Left ventricle myocardium superior (tissue), 1 donor: ENCODE data around the gene SIL1. TPM values are rescaled to one million over a fixed set of nuclear protein-coding genes. Genes with fewer than 3 reads are reported as not detected.
A peak's percentile ranks its signal among the peaks of the same experiment; 100 is the strongest.

Experiments
- ATAC-seq: fragments of 200-7000 bp; cut with Tn5 transposase; one replicate; pipeline ENCODE4 v1.9.1; 2020; ENCODE audit warnings: mild to moderate bottlenecking, moderate library complexity
- DNase-seq: peaks from one replicate; pipeline ENCODE4 v3.0.0-alpha.2; 2020
- intact Hi-C: fragments of 100-400 bp; cut with micrococcal nuclease; formaldehyde crosslinking; loops from one replicate; pipeline ENCODE4 v1.11.0; 2022
- total RNA-seq: library from RNA; stranded (reverse); fragmentation: NEBNext Ultra II Directional; extraction: Animal tissue kit (Norgen Biotek cat#: 25700); gene quantifications from one replicate; pipeline ENCODE4 v1.2.1, GENCODE V29; 2021
- donor health status: DM: no; HTN: yes; CAD: no; lungs with severe emphysema.

Gene SIL1
- total RNA-seq, 1 donor from 2014 or later, result 46.0 TPM

DNA sequence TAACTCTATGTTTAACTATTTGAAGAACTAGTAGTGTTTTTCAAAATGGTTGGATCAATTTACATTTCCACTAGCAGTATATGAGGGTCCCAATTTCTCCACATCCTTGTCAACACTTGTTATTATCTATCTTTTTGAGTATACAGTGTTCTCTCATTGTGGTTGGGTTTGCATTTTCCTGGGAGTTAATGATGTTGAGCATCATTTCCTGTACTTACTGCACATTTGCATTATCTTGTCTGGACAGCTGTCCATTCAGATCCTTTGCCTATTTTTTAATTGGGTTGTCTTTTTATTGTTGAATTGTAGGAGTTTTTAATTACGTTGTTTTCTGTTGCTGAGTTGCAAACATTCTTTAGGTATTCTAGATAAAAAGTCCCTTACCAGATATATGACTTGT, 219.6 kb downstream of the SIL1 start:
- intact Hi-C loops, result no loop called here
- no peak for ATAC-seq
- DNase-seq, result no peak

DNA sequence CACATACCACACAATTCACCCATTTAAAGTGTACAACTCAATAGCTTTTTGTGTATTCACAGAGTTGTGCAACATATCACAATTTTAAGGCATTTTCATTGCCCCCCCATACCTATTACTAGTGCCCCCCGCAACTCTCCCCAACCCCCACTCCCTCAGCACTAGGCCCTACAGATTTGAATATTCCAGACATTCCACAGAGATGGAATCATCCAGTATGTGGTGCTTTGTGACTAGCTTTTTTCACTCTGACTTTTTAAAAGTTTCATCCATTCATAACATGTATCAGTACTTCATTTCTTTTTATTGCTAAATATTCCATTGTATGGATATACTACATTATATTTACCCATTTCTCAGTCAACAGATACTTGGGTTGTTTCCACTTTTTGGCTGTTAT, 220.1 kb downstream of the SIL1 start:
- no peak for ATAC-seq
- no peak for DNase-seq
- intact Hi-C loops, result no loop called here

DNA sequence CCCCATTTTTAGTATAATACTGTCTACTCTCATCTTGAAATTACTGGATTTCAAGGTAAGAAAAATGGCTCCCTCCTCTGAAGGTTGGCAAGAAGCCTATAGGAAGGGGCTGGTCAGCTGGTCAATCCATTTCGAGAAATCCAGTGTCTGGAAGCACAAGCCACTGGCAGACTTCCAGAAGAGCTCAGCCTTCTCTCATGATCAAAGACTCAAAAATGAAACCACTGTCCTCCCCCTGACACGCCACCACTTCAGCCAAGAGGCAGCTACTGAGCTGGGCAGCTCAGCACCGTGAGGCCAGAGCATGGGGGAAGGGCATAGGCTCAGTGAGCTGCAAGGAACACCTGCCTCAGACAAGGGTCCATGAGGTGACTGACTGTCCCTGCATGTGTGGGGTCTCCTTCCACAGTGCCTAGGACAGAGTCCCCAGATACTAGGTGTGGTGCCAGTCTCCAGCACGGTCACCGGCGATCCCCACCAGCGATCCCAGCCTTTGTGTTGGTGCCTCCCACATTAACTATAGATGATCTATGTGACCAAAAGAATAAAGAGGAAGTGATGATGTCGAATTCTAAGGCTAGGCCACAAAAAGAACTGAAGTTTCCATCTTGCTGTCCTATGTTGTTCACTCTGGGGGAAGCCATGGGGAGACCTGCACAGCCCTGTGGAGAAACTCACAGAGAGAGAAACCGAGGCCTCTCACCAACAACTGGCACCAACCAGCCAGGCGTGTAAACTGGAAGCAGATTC, 222.9 kb downstream of the SIL1 start:
- DNase-seq, result peak; percentile 52
- ATAC-seq, result peak; percentile 42
- intact Hi-C loops, result no loop called here

DNA sequence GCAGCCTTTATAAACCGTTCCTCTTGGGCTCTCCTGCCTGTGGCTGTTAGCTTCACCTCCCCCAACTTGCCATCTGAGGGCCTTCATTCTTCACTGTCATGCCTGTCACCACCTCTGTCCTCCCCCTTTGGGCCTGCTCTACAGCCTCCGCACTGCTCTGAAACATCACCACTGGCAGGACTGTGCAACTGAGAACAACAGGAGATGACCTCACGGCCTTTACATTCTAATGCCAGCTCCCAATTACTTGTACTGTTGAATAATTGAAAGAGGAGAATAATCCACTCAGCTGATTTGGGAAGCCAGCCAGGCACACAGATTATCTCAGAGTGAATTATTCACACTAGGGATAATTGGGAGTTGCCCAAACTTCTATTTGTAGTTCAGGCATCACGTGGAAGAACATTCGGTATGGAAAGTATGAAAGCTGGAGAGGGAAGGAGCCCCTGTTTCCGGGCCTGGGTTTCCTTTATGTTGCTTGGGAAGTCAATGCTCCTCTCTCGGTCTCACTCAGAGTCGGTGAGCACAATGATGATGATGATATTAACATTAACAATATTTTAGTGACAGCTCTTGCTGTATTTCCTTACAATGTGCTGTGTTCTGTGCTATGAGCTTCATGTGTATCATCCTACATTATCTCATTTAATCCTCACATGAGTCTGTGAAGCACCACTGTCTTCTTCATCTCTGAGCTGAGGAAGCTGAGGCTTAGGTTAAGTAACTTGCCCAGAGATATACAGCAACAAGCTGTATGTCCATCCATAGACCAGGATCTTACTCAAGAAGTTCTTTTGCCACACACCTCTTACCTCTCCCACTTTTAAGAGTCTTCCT, 223.7 kb downstream of the SIL1 start:
- peak; percentile 88 for ATAC-seq
- peak; percentile 72 for DNase-seq
- intact Hi-C loops, result no loop called here

DNA sequence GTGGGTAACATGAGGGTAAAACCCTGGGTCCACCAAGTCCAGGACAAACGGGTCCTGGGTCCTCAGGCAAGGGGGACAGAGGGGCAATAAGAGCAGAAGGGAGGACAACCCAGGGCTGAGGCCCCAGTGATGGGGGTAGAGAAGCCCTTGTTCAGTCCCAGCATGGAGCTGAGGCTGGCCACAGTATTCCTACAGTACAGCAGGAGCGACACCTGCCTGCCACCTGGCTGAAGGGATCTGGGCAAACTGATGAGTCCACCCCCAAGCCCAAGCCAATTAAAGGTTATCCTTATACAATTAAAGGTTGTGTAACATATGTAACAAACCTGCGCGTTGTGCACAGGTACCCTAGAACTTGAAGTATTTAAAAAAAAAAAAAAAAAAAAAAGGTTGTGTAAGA, 225.3 kb downstream of the SIL1 start:
- ATAC-seq (no peak), DNase-seq (no peak)
- intact Hi-C loops, result no loop called here

DNA sequence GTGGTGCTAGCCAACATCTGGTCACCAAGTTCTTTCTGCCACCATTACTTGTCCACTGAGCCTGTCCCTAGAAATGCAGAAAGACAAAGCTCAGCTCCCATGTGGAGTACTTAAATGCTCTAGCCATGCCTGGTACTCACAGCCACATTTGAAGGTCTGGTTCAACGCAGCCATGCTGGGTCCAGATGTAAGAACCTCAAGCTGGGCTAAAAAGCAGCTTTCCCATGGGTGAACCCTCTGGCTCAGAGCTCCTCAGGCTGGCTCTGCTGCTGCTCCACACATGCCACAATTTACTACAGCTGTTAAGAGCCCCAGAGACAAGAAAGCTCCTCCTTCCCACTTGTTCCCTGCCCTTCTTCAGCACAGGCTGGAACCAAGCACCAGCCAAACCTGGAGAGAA, 225.9 kb downstream of the SIL1 start:
- ATAC-seq, result peak; percentile 41
- intact Hi-C loops, result no loop called here
- peak; percentile 52 for DNase-seq

DNA sequence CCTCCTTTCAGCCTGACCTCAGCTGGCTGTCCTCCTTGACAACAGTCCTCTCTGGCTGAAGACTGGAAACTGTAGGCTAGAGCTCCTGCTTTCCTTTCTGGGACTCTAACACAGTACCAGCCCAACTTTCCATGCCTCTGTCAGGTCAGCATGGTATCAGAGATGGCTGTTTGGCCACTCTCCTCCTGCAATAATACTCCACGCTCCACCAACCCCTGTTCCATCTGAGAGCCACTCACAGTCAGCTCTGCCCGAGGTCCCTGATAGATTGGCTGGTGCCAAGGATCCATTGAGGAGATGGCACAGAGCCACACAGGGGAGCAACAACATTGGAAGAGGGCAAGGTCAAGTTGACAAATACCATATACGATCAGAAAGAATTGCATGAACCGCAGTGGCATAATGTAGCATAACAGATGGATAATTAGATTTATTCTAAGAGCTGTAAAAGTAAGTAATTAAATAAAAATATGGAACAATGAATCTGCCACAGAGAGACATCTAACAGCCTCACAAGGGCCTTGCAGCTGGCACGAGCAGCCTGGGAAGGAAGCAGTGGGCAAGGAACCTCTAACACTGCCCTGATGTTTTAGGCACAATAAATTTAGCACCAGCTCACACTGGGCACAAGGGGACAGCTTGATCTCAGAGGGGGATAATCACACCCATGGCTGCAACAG, 228.7 kb downstream of the SIL1 start:
- intact Hi-C loops, result no loop called here
- peak; percentile 49 for ATAC-seq
- DNase-seq, result no peak

DNA sequence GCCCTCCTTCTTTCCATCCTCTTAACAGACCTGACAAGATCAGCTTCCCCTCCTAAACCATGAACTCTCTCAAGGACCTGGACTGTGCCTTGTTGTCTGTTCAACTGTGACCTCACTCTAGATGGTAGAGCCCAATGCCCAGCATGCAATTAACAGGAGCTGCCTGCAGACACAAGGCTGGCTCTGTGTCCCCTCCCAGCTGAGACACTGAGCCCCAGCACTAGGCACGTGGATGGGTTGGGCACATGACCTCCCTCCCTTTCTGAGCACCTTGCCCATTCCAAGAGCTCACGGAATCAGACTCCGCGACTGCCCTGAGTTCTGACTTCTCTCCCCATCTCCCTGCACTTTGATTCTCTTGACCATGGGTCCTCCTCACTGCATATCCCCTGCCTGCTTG, 229.6 kb downstream of the SIL1 start:
- DNase-seq (no peak), ATAC-seq (peak; percentile 2)
- intact Hi-C loops, result no loop called here

DNA sequence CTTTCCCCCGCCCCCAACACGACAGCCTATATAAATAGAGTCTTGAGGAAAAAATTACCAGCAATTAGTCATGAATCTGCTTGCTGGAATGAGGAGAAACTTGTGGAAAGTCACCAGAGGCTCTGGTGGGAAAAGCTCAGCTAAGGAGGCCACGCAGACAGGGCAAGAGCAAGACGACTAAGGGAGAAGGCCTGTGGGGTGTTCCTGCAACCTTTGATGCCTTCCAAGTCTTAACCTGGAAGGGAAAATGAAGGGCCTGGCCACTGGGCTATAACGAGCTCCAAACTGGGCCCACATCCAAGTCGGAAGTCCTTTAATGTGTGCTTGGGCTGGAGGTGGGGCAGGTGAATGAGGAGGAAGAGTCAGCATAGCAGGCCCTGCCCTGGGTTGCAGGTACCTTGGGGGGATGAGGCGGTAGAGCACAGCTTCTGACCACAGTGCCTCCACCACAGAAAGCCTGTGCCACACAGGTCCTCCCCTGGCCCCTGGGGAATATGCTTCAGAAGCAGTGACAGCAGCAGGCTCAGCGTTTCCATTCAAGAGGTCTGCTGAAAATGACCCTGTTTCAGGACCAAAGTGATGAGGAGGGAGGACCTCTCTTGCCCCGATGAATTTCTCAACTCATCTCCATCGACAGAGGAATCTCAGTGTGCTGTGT, 230.2 kb downstream of the SIL1 start:
- ATAC-seq (peak; percentile 18), DNase-seq (no peak)
- intact Hi-C loops, result no loop called here

DNA sequence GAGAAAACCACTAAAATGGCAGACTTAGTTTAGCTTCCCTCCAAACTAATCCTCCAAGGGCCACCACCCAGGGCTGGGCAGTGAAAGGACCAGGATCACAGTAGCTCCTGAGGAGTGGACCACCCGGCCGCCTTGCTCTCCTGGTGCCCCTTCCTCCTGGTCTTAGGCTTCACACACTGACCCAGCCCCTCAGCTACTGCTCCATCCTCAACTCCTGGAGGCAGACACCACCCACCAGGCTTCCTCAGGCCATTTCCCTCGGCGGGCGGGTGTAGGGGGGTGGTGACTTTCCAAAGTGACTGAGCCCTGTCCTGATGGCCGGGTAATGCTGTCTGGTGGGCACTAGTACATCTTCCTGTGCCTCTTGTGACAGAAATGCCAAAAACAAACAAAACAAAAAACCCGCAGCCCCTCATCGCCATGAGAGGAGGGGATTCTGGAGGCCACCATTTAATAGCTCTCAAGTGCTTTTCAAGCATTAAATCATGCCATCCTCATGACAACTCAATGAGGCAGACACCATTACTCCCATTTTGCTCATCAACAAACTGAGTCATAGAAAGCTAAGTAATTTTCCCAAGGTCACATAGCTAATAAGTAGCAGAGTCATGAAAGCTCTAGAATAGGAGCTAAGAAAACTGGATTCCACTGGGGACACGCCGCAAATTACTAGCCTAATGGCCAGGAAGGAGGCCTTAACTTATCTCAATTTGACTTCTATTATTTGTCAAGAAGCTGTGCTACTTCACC, 231.8 kb downstream of the SIL1 start:
- ATAC-seq, result no peak

DNA sequence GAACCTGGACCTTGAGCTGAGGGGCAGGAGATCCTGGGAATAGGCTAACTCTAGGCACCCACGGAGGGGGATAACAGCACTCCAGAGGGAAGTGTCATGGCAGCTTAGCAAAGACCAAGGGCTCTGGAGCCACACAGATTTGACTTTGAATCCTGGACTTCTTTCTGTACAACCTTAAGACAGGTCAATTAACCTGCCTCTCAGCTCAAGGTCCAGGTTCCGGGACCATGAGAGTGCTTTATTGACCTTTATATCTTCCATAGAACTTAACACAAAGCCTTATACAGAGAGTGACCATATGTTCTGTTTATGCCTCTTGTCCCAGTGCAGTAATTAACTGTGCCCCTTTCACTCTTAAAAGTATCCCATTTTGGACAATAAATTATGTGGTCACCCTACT, 232.5 kb downstream of the SIL1 start:
- no peak for ATAC-seq
- intact Hi-C loops, result no loop called here

More for the DNA sequence above, 231.8 kb downstream of the SIL1 start:
- DNase-seq, result no peak
- intact Hi-C loops, result no loop called here

DNA sequence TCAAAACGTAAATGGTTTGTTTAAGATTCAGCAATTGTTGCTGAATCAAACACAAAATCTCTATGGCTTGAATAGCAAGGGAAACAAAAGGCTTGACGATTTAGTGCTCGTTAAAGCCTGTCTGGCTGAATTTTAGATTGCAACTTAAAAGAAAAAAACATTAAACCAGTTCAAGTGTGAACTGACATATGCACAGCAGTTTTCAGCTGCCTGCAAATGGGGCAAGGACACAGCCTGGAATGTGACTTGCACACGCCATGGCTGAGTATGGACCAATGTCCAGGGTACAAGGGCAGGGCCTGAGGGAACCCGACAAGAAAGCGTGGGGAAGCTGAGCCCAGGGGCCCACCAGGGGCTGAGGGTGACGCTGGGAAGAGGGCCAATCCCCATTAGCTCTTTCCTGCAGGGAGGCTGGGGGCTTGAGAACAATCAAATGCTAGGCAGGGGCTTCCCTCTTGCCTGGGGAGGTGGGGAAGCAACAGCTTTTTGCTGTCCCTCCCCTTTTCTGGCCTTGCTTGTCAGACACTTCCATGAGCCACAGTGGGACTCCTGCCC, 233.4 kb downstream of the SIL1 start:
- intact Hi-C loops, result no loop called here
- DNase-seq (no peak), ATAC-seq (no peak)

More for the DNA sequence above, 232.5 kb downstream of the SIL1 start:
- no peak for DNase-seq

DNA sequence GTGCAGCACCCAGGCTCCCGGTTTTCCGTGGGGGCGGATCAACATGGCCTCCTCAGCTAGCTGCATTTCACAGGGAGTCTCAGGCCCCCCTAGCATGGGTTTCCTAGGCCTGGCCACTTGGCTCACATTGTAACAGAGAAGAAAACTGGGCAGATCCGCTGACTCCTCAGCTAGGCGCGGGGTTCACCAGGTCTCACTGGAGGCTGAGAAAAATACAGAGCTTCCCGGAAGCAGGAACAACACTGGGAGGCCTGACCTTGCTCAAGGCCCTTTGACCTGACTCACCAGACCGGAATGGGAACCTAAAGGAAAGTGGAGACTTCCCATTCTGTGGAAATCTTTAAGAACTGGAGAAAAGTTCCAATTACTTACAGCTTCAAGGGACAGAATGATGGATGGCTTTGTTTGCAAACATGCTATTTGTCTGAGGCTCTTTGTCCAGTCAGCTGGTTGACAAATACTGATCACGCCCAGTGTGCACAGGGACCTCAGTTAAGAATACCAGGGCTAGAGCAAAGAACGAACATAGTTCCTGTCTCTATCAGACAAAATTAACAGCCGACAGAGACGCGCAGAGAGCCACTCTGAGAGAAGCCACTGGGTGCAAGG, 234.3 kb downstream of the SIL1 start:
- DNase-seq, result no peak
- ATAC-seq, result no peak
- intact Hi-C loops, result no loop called here

DNA sequence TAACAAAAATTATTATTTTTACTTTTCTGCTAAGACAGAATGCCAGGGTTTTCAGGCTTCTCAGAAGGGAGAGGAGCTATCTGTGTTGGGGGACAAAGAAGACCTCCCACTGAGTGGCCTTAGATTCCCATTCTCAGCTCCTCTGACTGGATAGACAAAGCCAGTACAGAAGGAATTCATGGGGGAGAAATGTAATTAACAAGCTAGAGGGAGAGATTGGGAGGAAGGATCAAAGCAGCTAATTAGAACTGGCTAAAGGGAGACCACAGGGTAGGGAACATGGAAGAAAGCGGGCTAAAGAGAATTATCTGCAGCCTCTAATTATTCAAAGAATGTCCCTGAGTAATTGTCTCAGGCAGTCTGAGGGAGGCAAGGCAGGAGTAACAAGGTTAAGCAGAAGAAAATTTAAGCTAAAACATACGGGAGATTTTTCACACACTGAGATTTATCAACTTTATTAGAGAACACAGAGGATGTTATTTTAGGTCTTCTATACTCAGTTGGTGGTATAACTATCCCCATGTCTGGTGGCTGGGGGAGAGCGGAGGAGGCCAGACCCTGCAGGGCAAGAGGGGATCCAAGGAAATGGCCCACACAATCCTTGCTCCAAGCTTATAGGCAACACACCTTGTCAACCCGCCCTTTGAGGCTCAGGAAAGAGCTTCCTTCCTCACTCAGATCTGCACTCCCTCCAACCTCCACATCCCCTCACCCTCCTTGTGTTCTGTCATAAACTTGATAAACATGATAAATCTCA, 235.4 kb downstream of the SIL1 start:
- intact Hi-C loops, result no loop called here
- ATAC-seq (no peak), DNase-seq (no peak)

DNA sequence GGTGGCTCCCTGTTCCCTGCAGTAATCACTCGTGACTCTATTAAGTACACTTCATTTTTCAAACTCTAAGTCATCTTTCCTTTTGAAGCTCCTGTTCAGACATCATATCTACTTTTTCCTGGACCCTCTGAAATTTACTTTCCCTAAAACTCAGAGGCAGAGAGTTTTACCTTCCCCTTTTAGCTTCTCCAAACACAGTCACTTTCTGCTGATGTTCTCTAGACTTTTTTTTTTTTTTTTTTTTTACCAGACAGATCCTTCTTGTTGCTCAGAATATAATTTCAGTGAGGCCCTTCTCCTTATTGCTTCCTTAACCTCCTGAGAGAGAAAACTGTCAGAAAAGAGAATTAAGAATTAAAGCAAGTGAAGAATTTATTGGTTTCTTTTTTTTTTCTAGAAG, 236.4 kb downstream of the SIL1 start:
- no peak for ATAC-seq
- intact Hi-C loops, result no loop called here
- no peak for DNase-seq

DNA sequence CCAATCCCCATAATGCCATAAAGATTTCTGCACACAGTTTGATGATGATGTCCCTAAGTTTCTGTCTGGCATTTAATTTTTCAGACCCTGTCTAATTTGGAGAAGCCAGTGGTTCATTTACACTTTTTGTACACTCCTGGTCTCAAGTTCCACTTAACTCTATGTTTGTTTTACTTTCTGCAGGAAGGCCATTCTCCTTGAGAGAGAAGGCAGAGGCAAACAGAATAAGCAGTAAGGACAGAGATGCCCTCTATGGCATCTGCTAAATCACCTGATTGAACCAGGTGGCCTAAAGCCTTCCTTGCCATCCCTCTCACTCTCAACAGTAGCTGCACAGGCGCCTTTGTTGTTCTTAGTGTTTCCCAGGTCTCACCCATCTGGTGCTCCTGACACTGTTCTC, 236.9 kb downstream of the SIL1 start:
- intact Hi-C loops, result no loop called here
- ATAC-seq (no peak), DNase-seq (no peak)

DNA sequence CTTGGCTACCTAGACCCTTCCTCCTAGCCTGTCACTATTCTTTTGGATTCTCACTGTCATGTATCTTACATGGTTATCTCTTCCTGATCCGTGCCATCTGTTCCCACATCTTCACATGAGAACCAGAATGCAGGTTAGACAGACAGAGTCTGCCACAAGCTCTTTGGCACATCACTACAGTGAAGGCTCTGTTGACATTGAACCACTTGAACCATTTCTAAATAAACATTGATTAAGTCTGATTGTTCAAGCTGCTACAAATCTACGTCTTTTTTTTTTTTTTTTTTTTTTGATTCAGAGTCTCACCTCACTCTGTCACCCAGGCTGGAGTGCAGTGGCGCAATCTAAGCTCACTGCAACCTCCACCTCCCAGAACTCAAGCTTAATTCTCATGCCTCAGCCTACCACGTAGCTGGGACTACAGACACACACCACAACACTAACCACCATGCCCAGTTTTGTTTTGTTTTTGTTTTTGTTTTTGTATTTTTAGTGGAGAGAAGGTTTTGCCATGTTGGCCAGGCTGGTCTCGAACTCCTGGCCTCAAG, 237.9 kb downstream of the SIL1 start:
- intact Hi-C loops, result no loop called here
- ATAC-seq (no peak), DNase-seq (no peak)
